ENCODE data around the gene POU5F1.

- no peak for TF ChIP-seq CTCF (optimal IDR thresholded peaks at IDR 0.05 in 1 of 3, IDR thresholded peaks at IDR 0.05 in 1 of 3, conservative IDR thresholded peaks at IDR 0.05 in 1 of 3; ENCODE audit: extremely low read depth in 1 of 3, insufficient read depth in 2 of 3, low read length in 3 of 3)
- TF ChIP-seq EZH2 (IDR thresholded peaks at IDR 0.05; ENCODE audit: low read length): no peak
Observed at GRCh38 chr6:31143148-31143547, 27.3 kb downstream of the POU5F1 start.
